RWPE1 (cell line): Measurements from ENCODE around the gene GPSM1.
A peak's percentile ranks its signal among the peaks of the same experiment; 100 is the strongest.

Experiments used
- CTCF ChIA-PET: fragments of 350-600 bp; sonication (Branson Sonifier 250); formaldehyde crosslinking; extraction: SDS; loops from one replicate; lab custom pipeline; 2021; lab: Yijun Ruan, JAX
- POLR2A ChIA-PET: fragments of 400-600 bp; formaldehyde crosslinking; extraction: SDS; loops from one replicate; lab custom pipeline; 2020; ENCODE audit warnings: antibody characterized with exemption; ENCODE audit not compliant: low non-redundant PET; lab: Yijun Ruan, JAX
- DNase-seq: peaks from one replicate; pipeline ENCODE4 v3.0.0; 2012; ENCODE audit warnings: low spot score
- H3K27ac ChIP-seq: fragments of 450-650 bp; 2 replicates; pipeline ENCODE4 v1.5.1; 2017
- TF ChIP-seq, protein P1 (sequence below): fragments of 450-650 bp; conservative IDR thresholded peaks from 2 replicates; pipeline ENCODE4 v1.5.1; 2017; ENCODE audit warnings: low read depth, mild to moderate bottlenecking

Gene GPSM1

DNA sequence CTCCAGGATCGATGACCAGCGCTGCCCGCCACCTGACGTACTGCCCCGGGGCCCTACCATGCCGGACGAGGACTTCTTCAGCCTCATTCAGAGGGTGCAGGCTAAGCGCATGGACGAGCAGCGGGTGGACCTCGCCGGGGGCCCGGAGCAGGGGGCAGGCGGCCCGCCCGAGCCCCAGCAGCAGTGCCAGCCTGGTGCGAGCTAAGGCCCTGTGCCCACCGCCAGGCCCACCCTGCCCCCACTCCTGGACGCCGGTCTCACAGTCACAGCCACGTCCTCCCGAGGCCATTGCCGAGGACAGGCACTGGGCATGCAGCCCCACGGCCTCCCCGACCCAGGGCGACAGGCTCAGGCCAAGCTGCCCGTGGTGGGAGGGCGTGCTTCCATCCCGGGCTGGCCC lies 30.7 kb downstream of the GPSM1 start:
- ChIA-PET CTCF (interaction anchor here (1.0 kb wide), 1 partner anchor 18 kb away, joined by 3 read pairs; no protein-coding TSS in a partner anchor), POLR2A (no interaction called here)
- DNase-seq, result no peak
- TF ChIP-seq, protein P1, sequence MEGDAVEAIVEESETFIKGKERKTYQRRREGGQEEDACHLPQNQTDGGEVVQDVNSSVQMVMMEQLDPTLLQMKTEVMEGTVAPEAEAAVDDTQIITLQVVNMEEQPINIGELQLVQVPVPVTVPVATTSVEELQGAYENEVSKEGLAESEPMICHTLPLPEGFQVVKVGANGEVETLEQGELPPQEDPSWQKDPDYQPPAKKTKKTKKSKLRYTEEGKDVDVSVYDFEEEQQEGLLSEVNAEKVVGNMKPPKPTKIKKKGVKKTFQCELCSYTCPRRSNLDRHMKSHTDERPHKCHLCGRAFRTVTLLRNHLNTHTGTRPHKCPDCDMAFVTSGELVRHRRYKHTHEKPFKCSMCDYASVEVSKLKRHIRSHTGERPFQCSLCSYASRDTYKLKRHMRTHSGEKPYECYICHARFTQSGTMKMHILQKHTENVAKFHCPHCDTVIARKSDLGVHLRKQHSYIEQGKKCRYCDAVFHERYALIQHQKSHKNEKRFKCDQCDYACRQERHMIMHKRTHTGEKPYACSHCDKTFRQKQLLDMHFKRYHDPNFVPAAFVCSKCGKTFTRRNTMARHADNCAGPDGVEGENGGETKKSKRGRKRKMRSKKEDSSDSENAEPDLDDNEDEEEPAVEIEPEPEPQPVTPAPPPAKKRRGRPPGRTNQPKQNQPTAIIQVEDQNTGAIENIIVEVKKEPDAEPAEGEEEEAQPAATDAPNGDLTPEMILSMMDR, result no peak
- peak overlapping the region; percentile 30 for H3K27ac ChIP-seq

DNA sequence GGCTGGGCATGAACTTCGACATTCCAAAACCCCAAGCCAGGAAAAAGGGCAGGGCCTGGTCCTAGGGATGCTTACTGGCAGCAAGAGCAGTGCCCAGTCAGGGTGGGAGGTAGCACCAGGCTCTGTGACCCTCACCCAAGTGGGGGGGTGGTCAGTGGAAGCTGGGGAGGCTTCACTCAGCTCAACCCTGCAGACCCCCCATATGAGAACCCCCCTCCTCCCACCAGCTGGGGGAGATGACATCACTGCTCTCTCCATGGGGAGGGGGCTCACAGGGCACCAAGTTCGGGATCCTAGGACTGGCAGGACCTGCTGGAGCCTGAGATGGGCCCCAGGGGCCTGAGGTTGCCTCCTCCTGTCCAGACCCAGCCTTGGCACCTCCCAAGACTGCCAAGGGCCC lies 31.5 kb downstream of the GPSM1 start:
- TF ChIP-seq, protein P1, result no peak
- ChIA-PET CTCF (interaction anchor here (0.6 to 1.0 kb wide), 3 partner anchors 13 to 284 kb away, joined by 3 read pairs; no protein-coding TSS in a partner anchor), POLR2A (no interaction called here)
- DNase-seq, result no peak
- peak overlapping the region; percentile 30 for H3K27ac ChIP-seq

DNA sequence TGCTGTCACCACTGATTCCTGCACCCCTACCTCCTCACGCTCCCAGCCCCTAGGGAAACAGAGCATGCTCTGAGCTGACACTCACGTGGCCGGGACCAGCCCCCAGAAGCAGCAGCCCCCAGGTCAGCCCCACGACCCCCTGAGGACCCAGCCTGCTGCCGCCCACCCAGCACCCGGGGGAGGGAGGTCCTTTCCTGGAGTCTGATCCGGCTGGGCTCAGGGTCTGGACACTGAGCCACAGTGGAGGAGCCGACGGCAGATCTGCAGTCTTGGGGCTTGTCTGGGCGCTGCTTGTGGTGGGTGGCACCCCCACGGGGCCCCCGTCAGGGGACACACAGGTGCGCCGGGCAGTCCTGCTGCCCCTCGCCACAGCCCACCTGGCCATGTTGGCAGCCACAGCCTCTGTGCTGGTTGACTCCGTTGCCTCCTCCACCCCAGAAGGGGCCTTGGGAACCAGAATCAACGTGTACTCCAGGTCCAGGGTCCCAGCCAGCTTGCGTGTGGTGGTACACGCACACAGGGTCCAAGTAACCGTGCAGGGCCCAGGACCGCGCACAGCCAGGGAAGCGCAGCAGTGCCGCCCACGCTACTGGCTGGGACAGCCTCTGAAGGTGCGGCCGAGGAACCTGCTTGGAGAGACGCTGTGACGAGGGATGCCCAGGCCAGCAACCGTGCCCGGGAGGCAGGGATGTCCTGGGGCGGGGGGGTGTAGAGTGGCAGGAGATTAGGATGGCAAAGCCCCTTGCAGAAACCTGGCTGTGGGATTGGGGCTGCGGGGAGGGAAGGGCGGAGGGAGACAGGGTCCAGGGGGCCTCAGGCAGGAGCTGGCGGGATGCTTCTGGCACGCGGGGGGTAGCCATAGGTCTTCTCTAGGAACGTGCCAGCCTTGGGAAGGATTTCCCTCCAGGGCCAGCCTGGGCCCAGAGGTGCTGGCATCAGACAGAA lies 32.7 kb downstream of the GPSM1 start:
- CTCF ChIA-PET, result interaction anchor here (0.7 kb wide), 1 partner anchor 43 kb away, joined by 6 read pairs; no protein-coding TSS in a partner anchor
- POLR2A ChIA-PET, result no interaction called here
- TF ChIP-seq, protein P1, result no peak
- DNase-seq, result no peak
- peak overlapping the region; percentile 88 for H3K27ac ChIP-seq

DNA sequence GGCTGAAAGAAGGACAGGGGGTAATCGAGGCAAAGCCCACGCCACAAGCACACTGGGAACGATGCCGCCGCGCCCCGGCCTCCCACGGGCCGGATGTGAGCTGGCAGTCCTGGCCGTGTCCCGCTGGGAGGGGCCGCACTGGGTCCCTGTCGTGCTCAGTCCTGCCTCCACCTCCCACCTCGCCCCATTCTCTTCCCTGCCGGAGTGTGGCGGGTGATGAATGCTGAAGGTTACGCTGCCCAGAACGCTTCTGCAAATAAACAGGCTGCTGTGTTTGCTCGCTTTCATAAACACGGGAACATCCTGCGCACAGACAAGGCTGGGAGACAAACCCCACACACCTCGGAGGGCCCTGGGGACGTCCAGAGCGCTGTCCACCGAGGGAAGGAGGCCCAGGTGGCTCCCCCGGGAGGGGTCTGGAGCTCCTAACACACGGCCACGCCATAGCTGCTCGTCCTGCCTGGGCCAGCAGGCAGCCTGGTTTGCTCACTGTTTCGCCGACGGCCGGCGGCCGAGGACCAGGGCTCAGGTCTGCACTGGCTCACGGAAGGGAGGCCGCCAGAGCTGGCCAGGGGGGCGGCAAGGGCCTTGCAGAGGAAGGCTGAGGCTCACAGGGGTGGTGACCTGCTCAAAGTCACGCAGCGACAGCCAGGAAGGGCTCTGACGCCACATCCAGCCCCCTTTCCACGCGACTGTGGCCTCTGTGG lies 33.9 kb downstream of the GPSM1 start:
- TF ChIP-seq, protein P1, result no peak
- no peak for DNase-seq
- ChIA-PET POLR2A (no interaction called here), CTCF (interaction anchor here (0.6 to 3.7 kb wide), 3 partner anchors 21 to 335 kb away, joined by 3 to 17 read pairs (median 4); no protein-coding TSS in a partner anchor)
- peak overlapping the region; percentile 88 for H3K27ac ChIP-seq

DNA sequence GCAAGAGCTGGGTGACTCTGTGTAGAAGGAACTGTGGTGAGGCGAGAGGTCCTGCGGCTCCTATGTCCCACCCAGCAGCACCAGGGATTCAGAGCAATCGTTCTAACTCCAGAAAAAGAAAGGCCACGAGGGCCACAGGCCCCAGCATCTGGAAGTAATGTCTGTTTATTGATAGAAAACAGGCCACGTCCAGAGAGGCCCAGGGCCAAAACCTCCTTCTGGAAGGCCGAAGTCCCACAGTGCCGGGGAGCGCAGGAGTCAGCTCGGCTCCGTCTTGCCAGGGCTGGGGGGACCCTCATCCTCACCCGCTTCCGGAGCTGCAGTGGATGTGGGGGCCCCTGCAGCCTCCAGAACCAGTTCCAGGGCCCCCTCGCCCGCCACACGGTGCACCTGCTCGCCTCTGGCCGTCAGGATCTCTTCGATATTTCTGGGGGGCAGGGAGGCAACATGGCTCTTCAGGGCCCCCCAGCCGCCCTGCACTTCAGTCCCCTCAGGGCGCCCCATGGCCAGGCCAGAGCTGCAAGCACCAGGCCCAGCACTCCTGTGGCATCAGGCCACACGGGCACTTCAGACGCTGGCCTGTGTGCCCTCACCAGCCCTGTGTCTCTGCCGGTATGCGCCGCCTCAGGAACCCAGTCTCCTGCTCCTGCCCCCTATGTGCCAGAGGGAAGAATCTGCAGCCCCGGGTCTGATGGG lies 34.6 kb downstream of the GPSM1 start:
- ChIA-PET POLR2A (no interaction called here), CTCF (interaction anchor here (0.6 to 3.7 kb wide), 4 partner anchors 16 to 334 kb away, joined by 4 to 23 read pairs (median 16); partner anchors contain the start of gene SNAPC4)
- H3K27ac ChIP-seq, result peak overlapping the region; percentile 88
- no peak for DNase-seq
- TF ChIP-seq, protein P1, result no peak

DNA sequence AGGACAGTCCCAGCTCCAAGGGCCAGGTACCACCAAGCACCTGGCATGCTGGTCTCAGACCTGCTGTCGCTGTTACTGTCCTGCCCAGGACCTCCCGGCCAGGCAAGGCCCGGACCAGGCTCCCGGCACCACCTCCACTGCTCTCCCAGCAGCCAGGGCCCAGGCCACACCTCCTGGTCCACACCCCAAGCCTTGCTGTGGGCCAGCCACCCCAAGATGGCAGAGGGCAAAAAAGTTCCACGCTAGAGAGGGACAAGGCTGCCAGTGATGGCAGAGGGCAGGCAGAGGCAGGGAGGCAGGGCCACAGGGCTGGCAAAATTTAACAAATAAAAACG lies 35.1 kb downstream of the GPSM1 start:
- CTCF ChIA-PET, result interaction anchor here (0.6 to 3.7 kb wide), 7 partner anchors 8 to 178 kb away, joined by 3 to 23 read pairs (median 11); partner anchors contain the start of gene SNAPC4
- no peak for DNase-seq
- H3K27ac ChIP-seq, result peak overlapping the region; percentile 88
- TF ChIP-seq, protein P1, result no peak
- POLR2A ChIA-PET, result interaction anchor here (0.5 to 1.3 kb wide), 4 partner anchors 12 to 34 kb away, joined by 3 to 12 read pairs (median 4); no protein-coding TSS in a partner anchor
